Measurements from ENCODE around the gene USF2.

The USF2 gene

DNA sequence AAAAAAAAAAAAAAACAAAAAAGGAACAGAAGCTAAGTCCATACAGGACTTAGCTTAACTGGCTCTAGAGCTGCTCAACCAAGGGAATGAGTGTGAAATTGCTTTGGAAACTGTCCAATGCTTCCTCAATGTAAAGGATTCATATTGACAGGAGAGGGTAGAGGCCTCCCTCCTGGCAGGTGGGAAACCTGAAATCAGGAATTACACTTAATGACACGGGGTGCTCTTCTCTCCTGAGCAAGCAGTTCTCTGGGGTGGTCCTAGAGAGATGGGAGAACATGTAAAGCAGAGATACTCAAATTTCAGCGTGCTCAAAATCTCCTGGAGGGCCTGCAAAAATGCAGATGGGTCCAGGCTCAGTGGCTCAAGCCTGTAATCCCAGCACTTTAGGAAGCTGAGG is 19.6 kb downstream of the USF2 start:
- Histone ChIP-seq H3K4me1 (ENCODE audit: low read length) (0 out of 2 replicates have a peak, but pooled peaks cover 4% of the 10 kb centered on the region), H3K4me3 (ENCODE audit: low read length) (no peak overlapping the region), H3K4me2 (ENCODE audit: low read length) (no peak overlapping the region), H3K36me3 (replicated peaks; ENCODE audit: low read depth, low read length) (no peaks in the 10 kb centered on the region), H3K27me3 (ENCODE audit: low read depth, low read length) (peaks cover 39% of the 10 kb centered on the region), H3K79me2 (ENCODE audit: low read length) (no peaks in the 10 kb centered on the region), H2AFZ (ENCODE audit: low read depth, low read length) (no peak overlapping the region), H3K9ac (ENCODE audit: low read length) (no peak overlapping the region), H3K9me3 (ENCODE audit: insufficient read depth, low read length) (no peaks in the 10 kb centered on the region), H3K27ac (ENCODE audit: low read length) (no peak overlapping the region), H4K20me1 (ENCODE audit: insufficient read depth, low read length) (no peaks in the 10 kb centered on the region)
- TF ChIP-seq CTCF (IDR thresholded peaks at IDR 0.05; ENCODE audit: low read depth, low read length) (no peak), EZH2phosphoT487 (IDR thresholded peaks at IDR 0.05; ENCODE audit: low read depth) (no peak)

- Histone ChIP-seq H3K27ac (ENCODE audit: low read length) (no peak overlapping the region), H3K36me3 (replicated peaks; ENCODE audit: low read depth, low read length) (no peaks in the 10 kb centered on the region), H2AFZ (ENCODE audit: low read depth, low read length) (no peak overlapping the region), H3K27me3 (ENCODE audit: low read depth, low read length) (peaks cover 41% of the 10 kb centered on the region), H4K20me1 (ENCODE audit: insufficient read depth, low read length) (no peaks in the 10 kb centered on the region), H3K9ac (ENCODE audit: low read length) (no peak overlapping the region), H3K9me3 (ENCODE audit: insufficient read depth, low read length) (no peaks in the 10 kb centered on the region), H3K4me2 (ENCODE audit: low read length) (no peak overlapping the region), H3K4me1 (ENCODE audit: low read length) (0 out of 2 replicates have a peak, but pooled peaks cover 4% of the 10 kb centered on the region), H3K4me3 (ENCODE audit: low read length) (no peak overlapping the region), H3K79me2 (ENCODE audit: low read length) (no peaks in the 10 kb centered on the region)
- TF ChIP-seq CTCF (IDR thresholded peaks at IDR 0.05; ENCODE audit: low read depth, low read length) (no peak), EZH2phosphoT487 (IDR thresholded peaks at IDR 0.05; ENCODE audit: low read depth) (no peak)
Measured at GRCh38 chr19:35288906-35289305, 20.1 kb downstream of the USF2 start.

GRCh38 chr19:35290381-35291127 is 21.8 kb downstream of the USF2 start:
- Histone ChIP-seq H3K27me3 (ENCODE audit: low read depth, low read length) (peaks cover 41% of the 10 kb centered on the region), H3K27ac (ENCODE audit: low read length) (no peak overlapping the region)

GRCh38 chr19:35291259-35291658 is 22.5 kb downstream of the USF2 start:
- H3K79me2 ChIP-seq (ENCODE audit: low read length): no peaks in the 10 kb centered on the region
- H3K4me1 ChIP-seq (ENCODE audit: low read length): 0 out of 2 replicates have a peak, but pooled peaks cover 4% of the 10 kb centered on the region
- H3K36me3 ChIP-seq (replicated peaks; ENCODE audit: low read depth, low read length): no peaks in the 10 kb centered on the region
- no peaks in the 10 kb centered on the region for H4K20me1 ChIP-seq (ENCODE audit: insufficient read depth, low read length)
- H3K4me2 ChIP-seq (ENCODE audit: low read length): no peak overlapping the region
- no peaks in the 10 kb centered on the region for H3K9me3 ChIP-seq (ENCODE audit: insufficient read depth, low read length)
- H2AFZ ChIP-seq (ENCODE audit: low read depth, low read length): no peak overlapping the region
- no peak overlapping the region for H3K4me3 ChIP-seq (ENCODE audit: low read length)
- no peak for TF ChIP-seq EZH2phosphoT487 (IDR thresholded peaks at IDR 0.05; ENCODE audit: low read depth)
- no peak for TF ChIP-seq CTCF (IDR thresholded peaks at IDR 0.05; ENCODE audit: low read depth, low read length)
- H3K27me3 ChIP-seq (ENCODE audit: low read depth, low read length): peaks cover 41% of the 10 kb centered on the region
- H3K9ac ChIP-seq (ENCODE audit: low read length): no peak overlapping the region
- no peak overlapping the region for H3K27ac ChIP-seq (ENCODE audit: low read length)

More at GRCh38 chr19:35290381-35291127, 21.8 kb downstream of the USF2 start:
- no peak overlapping the region for H3K4me2 ChIP-seq (ENCODE audit: low read length)
- H3K79me2 ChIP-seq (ENCODE audit: low read length): no peaks in the 10 kb centered on the region
- no peaks in the 10 kb centered on the region for H4K20me1 ChIP-seq (ENCODE audit: insufficient read depth, low read length)
- no peaks in the 10 kb centered on the region for H3K9me3 ChIP-seq (ENCODE audit: insufficient read depth, low read length)
- no peak for TF ChIP-seq CTCF (IDR thresholded peaks at IDR 0.05; ENCODE audit: low read depth, low read length)
- no peak overlapping the region for H2AFZ ChIP-seq (ENCODE audit: low read depth, low read length)
- no peak overlapping the region for H3K9ac ChIP-seq (ENCODE audit: low read length)
- H3K4me3 ChIP-seq (ENCODE audit: low read length): no peak overlapping the region
- H3K4me1 ChIP-seq (ENCODE audit: low read length): 0 out of 2 replicates have a peak, but pooled peaks cover 4% of the 10 kb centered on the region
- H3K36me3 ChIP-seq (replicated peaks; ENCODE audit: low read depth, low read length): no peaks in the 10 kb centered on the region
